ENCODE results near the gene CASP9.

GRCh38 chr1:15570861-15571260 lies 46.8 kb upstream of the CASP9 start:
- TF ChIP-seq CTCF (IDR thresholded peaks at IDR 0.05) (no peak), POLR2A (IDR thresholded peaks at IDR 0.05) (no peak)
